ENCODE measurements around the gene IQCH.
"Not testable (repeated sequence)": the region's sequence is repeated elsewhere in the genome, so short reads cannot be mapped to it uniquely, and the experiment has no call there.

Gene IQCH

GRCh38 chr15:67446449-67446848 is 191.9 kb downstream of the IQCH start:
- Histone ChIP-seq H3K36me3 (ENCODE audit: control insufficient read depth, insufficient read depth, low read length) (no peaks in the 10 kb centered on the region), H3K27me3 (replicated peaks; ENCODE audit: control insufficient read depth, insufficient read depth, low read length) (no peaks in the 10 kb centered on the region), H3K4me3 (replicated peaks; ENCODE audit: low read depth, low read length) (no peak overlapping the region)
- TF ChIP-seq, protein P1, sequence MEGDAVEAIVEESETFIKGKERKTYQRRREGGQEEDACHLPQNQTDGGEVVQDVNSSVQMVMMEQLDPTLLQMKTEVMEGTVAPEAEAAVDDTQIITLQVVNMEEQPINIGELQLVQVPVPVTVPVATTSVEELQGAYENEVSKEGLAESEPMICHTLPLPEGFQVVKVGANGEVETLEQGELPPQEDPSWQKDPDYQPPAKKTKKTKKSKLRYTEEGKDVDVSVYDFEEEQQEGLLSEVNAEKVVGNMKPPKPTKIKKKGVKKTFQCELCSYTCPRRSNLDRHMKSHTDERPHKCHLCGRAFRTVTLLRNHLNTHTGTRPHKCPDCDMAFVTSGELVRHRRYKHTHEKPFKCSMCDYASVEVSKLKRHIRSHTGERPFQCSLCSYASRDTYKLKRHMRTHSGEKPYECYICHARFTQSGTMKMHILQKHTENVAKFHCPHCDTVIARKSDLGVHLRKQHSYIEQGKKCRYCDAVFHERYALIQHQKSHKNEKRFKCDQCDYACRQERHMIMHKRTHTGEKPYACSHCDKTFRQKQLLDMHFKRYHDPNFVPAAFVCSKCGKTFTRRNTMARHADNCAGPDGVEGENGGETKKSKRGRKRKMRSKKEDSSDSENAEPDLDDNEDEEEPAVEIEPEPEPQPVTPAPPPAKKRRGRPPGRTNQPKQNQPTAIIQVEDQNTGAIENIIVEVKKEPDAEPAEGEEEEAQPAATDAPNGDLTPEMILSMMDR (IDR thresholded peaks at IDR 0.05; ENCODE audit: insufficient read depth, low read length, poor library complexity, severe bottlenecking), result no peak
- no peak for DNase-seq (ENCODE audit: extremely low read depth, insufficient read length)

DNA sequence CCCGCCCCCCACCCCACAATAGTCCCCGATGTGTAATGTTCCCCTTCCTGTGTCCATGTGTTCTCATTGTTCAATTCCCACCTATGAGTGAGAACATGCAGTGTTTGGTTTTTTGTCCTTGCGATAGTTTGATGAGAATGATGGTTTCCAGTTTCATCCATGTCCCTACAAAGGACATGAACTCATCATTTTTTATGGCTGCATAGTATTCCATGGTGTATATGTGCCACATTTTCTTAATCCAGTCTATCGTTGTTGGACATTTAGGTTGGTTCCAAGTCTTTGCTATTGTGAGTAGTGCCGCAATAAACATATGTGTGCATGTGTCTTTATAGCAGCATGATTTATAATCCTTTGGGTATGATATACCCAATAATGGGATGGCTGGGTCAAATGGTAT is 193.8 kb downstream of the IQCH start:
- not testable (repeated sequence) for H3K36me3 ChIP-seq (ENCODE audit: control insufficient read depth, insufficient read depth, low read length); H3K4me3 ChIP-seq (replicated peaks; ENCODE audit: low read depth, low read length); DNase-seq (ENCODE audit: extremely low read depth, insufficient read length); H3K27me3 ChIP-seq (replicated peaks; ENCODE audit: control insufficient read depth, insufficient read depth, low read length)

DNA sequence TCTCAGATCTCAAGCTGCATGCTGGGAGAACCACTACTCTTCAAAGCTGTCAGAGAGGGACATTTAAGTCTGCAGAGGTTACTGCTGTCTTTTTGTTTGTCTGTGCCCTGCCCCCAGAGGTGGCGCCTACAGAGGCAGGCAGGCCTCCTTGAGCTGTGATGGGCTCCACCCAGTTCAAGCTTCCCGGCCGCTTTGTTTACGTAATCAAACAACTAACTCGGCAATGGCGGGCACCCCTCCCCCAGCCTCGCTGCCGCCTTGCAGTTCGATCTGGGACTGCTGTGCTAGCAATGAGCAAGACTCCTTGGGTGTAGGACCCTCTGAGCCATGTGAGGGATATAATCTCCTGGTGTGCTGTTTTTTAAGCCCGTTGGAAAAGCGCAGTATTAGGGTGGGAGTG is 199.1 kb downstream of the IQCH start:
- DNase-seq (ENCODE audit: extremely low read depth, insufficient read length); H3K36me3 ChIP-seq (ENCODE audit: control insufficient read depth, insufficient read depth, low read length); H3K27me3 ChIP-seq (replicated peaks; ENCODE audit: control insufficient read depth, insufficient read depth, low read length); H3K4me3 ChIP-seq (replicated peaks; ENCODE audit: low read depth, low read length): not testable (repeated sequence)

DNA sequence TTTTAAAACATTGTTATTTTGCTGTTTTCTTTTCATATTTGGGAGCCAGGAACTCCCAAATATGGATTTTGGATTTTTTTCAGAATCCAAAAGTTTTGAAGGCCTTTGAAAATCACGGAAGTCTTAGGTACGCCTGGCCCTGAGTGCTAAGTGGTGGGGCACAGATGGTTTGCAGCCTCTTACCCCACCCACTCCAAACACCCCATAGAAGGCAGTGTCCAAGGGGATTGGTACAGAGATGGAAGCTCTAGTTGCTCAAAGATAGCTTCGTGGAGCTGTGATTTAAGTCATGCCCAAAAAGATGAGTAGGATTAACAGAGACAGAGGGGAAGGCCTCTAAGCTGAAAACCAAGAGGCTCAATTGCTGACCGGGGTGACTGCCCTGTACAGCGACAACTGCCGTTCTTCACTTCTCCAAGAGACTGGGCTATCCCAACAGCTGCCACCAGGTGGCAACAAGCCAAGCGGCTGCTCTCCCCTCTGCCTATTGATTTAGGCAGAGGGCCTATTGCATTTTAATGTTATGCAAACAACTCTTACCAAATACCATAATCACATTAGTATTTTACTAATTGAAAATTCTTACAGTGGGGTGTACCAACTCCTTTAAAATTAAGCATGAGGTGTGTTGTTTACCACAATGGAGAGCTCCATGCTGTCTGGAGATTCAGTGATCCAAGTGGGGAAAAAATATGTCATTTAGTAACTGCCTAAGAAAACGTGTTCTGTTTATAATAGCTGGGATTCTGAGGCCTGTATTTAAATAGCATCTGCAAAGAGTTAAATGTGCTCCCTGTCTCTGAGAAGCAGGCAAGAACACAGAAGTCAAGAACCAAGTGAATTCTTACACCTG is 202.3 kb downstream of the IQCH start:
- no peaks in the 10 kb centered on the region; the same call in 1 of the 2 replicates for H3K36me3 ChIP-seq (ENCODE audit: control insufficient read depth, insufficient read depth, low read length)
- no peak overlapping the region for H3K4me3 ChIP-seq (replicated peaks; ENCODE audit: low read depth, low read length)
- no peaks in the 10 kb centered on the region for H3K27me3 ChIP-seq (replicated peaks; ENCODE audit: control insufficient read depth, insufficient read depth, low read length)
- no peak for DNase-seq (ENCODE audit: extremely low read depth, insufficient read length)
- TF ChIP-seq, protein P1 (IDR thresholded peaks at IDR 0.05; ENCODE audit: insufficient read depth, low read length, poor library complexity, severe bottlenecking), result peak; percentile 97

DNA sequence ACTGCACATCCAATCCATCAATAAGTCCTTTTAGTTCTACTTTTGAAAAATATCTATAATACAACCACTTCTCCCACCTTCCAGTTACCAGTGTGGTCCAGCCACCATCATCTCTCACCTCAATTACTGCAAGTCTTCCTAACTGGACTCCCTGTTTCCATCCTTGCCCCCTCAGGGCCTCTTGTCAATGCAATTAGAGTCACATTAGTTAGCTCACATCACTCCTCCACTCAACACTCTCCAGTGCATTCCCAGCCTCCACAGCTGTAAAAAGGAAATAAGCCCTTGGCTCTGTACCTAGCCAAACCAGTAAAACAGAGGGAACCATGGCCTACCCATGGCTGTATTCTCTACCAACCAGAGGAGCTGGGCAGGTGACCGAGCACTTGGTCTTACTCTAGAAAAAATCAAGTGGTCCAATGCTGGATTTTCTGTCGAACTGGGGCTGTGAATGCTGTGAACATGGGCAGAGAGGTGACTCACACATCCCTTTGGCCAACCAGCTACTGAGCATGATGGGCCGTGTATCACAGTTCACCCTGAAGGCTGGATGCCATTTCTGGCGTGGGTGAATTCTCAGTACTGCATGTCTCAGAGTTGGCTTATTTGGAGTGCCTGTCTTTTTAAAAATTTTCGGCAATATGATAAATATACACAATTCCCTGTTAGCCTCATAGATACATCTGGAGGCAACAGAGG is 203.9 kb downstream of the IQCH start:
- H3K27me3 ChIP-seq (replicated peaks; ENCODE audit: control insufficient read depth, insufficient read depth, low read length), result no peaks in the 10 kb centered on the region
- no peak for DNase-seq (ENCODE audit: extremely low read depth, insufficient read length)
- no peaks in the 10 kb centered on the region; the same call in 1 of the 2 replicates for H3K36me3 ChIP-seq (ENCODE audit: control insufficient read depth, insufficient read depth, low read length)
- H3K4me3 ChIP-seq (replicated peaks; ENCODE audit: low read depth, low read length), result no peak overlapping the region
- TF ChIP-seq, protein P1 (IDR thresholded peaks at IDR 0.05; ENCODE audit: insufficient read depth, low read length, poor library complexity, severe bottlenecking), result no peak

GRCh38 chr15:67460521-67460920 is 205.9 kb downstream of the IQCH start:
- Histone ChIP-seq H3K27me3 (replicated peaks; ENCODE audit: control insufficient read depth, insufficient read depth, low read length) (no peaks in the 10 kb centered on the region), H3K4me3 (replicated peaks; ENCODE audit: low read depth, low read length) (no peak overlapping the region), H3K36me3 (ENCODE audit: control insufficient read depth, insufficient read depth, low read length) (no peaks in the 10 kb centered on the region; the same call in 1 of the 2 replicates)
- TF ChIP-seq, protein P1 (IDR thresholded peaks at IDR 0.05; ENCODE audit: insufficient read depth, low read length, poor library complexity, severe bottlenecking), result no peak
- DNase-seq (ENCODE audit: extremely low read depth, insufficient read length), result no peak
